ENCODE measurements around the gene JCAD. TPM values are rescaled to one million over a fixed set of nuclear protein-coding genes. Genes with fewer than 3 reads are reported as not detected.
"Not testable (repeated sequence)": the region's sequence is repeated elsewhere in the genome, so short reads cannot be mapped to it uniquely, and the experiment has no call there.

Gene JCAD
- total RNA-seq, 1 experiment from 2014 or later: 0.54 TPM

DNA sequence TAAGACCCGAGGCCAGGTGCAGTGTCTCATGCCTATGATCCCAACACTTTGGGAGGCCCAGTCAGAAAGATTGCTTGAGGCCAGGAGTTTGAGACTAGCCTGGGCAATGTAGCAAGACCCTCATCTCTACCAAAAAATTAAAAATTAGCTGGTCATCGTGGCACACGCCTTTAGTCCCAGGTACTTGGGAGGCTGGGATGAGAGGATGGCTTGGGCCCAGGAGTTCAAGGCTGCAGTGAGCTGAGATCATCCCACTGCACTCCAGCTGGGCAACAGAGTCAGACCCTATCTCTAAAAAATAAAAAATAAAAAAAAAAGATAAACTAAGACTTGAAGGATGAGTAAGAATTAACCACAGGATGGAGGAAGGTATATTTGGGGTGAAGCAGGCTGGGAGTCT lies 77.9 kb downstream of the JCAD start:
- Mint-ChIP-seq H3K36me3 (ENCODE audit: insufficient read depth, unreplicated experiment) (no peaks in the 10 kb centered on the region), H3K9me3 (ENCODE audit: low read depth, unreplicated experiment) (peaks cover 11% of the 10 kb centered on the region), H3K4me3 (ENCODE audit: low read depth, unreplicated experiment) (no peak overlapping the region), H3K27me3 (ENCODE audit: unreplicated experiment) (no peaks in the 10 kb centered on the region), H3K27ac (ENCODE audit: unreplicated experiment) (no peak overlapping the region), H3K4me1 (ENCODE audit: low read depth, unreplicated experiment) (no peaks in the 10 kb centered on the region)
- DNase-seq: no peak
- CTCF ChIA-PET: no interaction called here
- TF ChIP-seq, protein P1, sequence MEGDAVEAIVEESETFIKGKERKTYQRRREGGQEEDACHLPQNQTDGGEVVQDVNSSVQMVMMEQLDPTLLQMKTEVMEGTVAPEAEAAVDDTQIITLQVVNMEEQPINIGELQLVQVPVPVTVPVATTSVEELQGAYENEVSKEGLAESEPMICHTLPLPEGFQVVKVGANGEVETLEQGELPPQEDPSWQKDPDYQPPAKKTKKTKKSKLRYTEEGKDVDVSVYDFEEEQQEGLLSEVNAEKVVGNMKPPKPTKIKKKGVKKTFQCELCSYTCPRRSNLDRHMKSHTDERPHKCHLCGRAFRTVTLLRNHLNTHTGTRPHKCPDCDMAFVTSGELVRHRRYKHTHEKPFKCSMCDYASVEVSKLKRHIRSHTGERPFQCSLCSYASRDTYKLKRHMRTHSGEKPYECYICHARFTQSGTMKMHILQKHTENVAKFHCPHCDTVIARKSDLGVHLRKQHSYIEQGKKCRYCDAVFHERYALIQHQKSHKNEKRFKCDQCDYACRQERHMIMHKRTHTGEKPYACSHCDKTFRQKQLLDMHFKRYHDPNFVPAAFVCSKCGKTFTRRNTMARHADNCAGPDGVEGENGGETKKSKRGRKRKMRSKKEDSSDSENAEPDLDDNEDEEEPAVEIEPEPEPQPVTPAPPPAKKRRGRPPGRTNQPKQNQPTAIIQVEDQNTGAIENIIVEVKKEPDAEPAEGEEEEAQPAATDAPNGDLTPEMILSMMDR (IDR thresholded peaks at IDR 0.05; ENCODE audit: unreplicated experiment): no peak
- BruUV-seq (replicated peaks): no TSS peak
- intact Hi-C loops (cut with micrococcal nuclease; ENCODE audit: unreplicated experiment): no loop called here

DNA sequence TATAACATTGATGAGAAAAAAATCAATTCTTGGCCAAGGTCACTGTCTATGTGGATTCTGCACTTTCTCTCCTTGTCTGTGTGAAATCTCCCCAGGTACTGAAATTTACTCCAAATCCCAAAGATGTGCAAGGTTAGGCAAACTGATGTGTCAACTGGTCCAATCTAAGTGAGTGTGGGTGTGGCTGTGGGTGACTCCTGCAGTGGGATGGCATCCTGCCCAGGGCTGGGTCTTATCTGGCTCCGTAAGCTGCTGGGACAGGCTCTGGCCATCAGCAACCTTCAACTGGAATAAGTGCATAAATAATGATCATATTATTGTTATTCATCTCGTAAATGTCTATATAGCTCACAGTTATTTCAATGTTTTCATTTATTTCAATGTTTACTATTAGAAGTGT lies 79.3 kb downstream of the JCAD start:
- Mint-ChIP-seq H3K27me3 (ENCODE audit: unreplicated experiment) (no peaks in the 10 kb centered on the region), H3K4me3 (ENCODE audit: low read depth, unreplicated experiment) (no peak overlapping the region), H3K36me3 (ENCODE audit: insufficient read depth, unreplicated experiment) (no peaks in the 10 kb centered on the region), H3K4me1 (ENCODE audit: low read depth, unreplicated experiment) (no peaks in the 10 kb centered on the region), H3K27ac (ENCODE audit: unreplicated experiment) (no peak overlapping the region), H3K9me3 (ENCODE audit: low read depth, unreplicated experiment) (peaks cover 9% of the 10 kb centered on the region)
- CTCF ChIA-PET: no interaction called here
- no peak for DNase-seq
- intact Hi-C loops (cut with micrococcal nuclease; ENCODE audit: unreplicated experiment): no loop called here
- TF ChIP-seq, protein P1 (IDR thresholded peaks at IDR 0.05; ENCODE audit: unreplicated experiment): no peak
- BruUV-seq (replicated peaks): no TSS peak

DNA sequence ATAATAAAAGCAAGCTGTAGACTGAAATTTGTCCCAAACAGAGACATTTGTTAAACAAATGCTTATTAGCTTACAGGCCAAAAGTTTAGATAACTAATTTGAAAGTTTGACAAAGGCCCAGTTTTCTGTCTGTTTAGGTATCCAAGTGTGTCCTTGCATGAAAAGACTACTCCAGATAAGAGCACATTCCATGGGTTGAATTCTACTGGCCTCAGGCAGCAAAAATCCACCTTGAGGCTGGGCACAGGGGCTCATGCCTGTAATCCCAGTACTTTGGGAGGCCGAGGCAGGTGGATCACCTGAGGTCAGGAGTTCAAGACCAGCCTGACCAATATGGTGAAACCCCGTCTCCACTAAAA lies 80.0 kb downstream of the JCAD start:
- H3K36me3 Mint-ChIP-seq (ENCODE audit: insufficient read depth, unreplicated experiment); H3K27ac Mint-ChIP-seq (ENCODE audit: unreplicated experiment); H3K4me1 Mint-ChIP-seq (ENCODE audit: low read depth, unreplicated experiment); BruUV-seq (replicated peaks); H3K27me3 Mint-ChIP-seq (ENCODE audit: unreplicated experiment); intact Hi-C loops (cut with micrococcal nuclease; ENCODE audit: unreplicated experiment); CTCF ChIA-PET; DNase-seq; H3K4me3 Mint-ChIP-seq (ENCODE audit: low read depth, unreplicated experiment): not testable (repeated sequence)
- H3K9me3 Mint-ChIP-seq (ENCODE audit: low read depth, unreplicated experiment): peaks cover 14% of the 10 kb centered on the region

DNA sequence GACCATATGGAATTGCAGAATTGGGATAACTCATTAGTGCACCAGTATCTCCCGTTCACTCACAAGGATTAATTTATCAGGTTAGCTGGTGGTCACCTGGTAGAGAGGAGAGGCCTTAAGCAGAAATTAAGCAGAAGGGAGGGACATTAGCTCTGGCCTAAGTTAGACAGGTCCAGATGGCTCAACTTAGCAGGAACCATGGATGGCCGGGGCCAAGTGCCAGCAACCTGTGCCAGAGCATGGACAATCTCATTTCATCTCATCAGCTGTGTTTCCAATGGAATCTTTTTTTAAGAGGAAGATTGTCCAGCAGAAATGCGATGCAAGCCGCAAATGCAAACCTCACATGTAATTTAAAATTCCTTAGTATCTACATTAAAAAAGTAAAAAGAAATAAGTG lies 82.2 kb downstream of the JCAD start:
- Mint-ChIP-seq H3K27me3 (ENCODE audit: unreplicated experiment) (no peaks in the 10 kb centered on the region), H3K4me3 (ENCODE audit: low read depth, unreplicated experiment) (no peak overlapping the region), H3K27ac (ENCODE audit: unreplicated experiment) (no peak overlapping the region), H3K9me3 (ENCODE audit: low read depth, unreplicated experiment) (peaks cover 9% of the 10 kb centered on the region), H3K36me3 (ENCODE audit: insufficient read depth, unreplicated experiment) (no peaks in the 10 kb centered on the region), H3K4me1 (ENCODE audit: low read depth, unreplicated experiment) (no peaks in the 10 kb centered on the region)
- TF ChIP-seq, protein P1 (IDR thresholded peaks at IDR 0.05; ENCODE audit: unreplicated experiment): no peak
- intact Hi-C loops (cut with micrococcal nuclease; ENCODE audit: unreplicated experiment): no loop called here
- DNase-seq: no peak
- no TSS peak for BruUV-seq (replicated peaks)
- CTCF ChIA-PET: no interaction called here

DNA sequence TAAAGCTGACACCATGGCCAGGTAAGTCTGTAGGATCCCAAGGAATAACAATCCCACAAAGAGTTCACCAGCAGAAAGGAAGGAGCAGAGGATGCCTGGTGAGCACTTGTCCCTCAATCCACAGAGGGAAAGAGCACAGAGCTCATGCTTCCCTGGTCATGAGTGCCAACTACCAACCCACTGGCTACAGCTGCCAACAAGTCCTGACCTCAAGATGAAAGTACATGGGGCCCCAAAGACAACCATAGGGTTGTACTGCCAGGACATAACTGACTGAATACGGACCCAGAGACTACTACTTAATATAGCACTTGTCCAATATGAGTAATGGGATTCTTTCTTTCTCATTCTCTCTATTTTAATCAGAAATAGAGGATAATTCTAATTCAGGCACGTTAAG lies 83.3 kb downstream of the JCAD start:
- Mint-ChIP-seq H3K27ac (ENCODE audit: unreplicated experiment) (no peak overlapping the region), H3K9me3 (ENCODE audit: low read depth, unreplicated experiment) (peaks cover 8% of the 10 kb centered on the region), H3K4me1 (ENCODE audit: low read depth, unreplicated experiment) (no peaks in the 10 kb centered on the region), H3K36me3 (ENCODE audit: insufficient read depth, unreplicated experiment) (no peaks in the 10 kb centered on the region), H3K4me3 (ENCODE audit: low read depth, unreplicated experiment) (no peak overlapping the region), H3K27me3 (ENCODE audit: unreplicated experiment) (no peaks in the 10 kb centered on the region)
- intact Hi-C loops (cut with micrococcal nuclease; ENCODE audit: unreplicated experiment): no loop called here
- no TSS peak for BruUV-seq (replicated peaks)
- CTCF ChIA-PET: no interaction called here
- TF ChIP-seq, protein P1 (IDR thresholded peaks at IDR 0.05; ENCODE audit: unreplicated experiment): no peak
- no peak for DNase-seq

All from Calu3 (cell line).